GM18502 (cell line): Measurements from ENCODE around the gene CMC1.
A peak's percentile ranks its signal among the peaks of the same experiment; 100 is the strongest.

Experiments used
- ATAC-seq: cut with Tn5 transposase; IDR thresholded peaks from one replicate; pipeline ENCODE4 v1.9.1; 2021; ENCODE audit warnings: mild to moderate bottlenecking; ENCODE audit not compliant: unreplicated experiment, poor library complexity

CMC1 gene

DNA sequence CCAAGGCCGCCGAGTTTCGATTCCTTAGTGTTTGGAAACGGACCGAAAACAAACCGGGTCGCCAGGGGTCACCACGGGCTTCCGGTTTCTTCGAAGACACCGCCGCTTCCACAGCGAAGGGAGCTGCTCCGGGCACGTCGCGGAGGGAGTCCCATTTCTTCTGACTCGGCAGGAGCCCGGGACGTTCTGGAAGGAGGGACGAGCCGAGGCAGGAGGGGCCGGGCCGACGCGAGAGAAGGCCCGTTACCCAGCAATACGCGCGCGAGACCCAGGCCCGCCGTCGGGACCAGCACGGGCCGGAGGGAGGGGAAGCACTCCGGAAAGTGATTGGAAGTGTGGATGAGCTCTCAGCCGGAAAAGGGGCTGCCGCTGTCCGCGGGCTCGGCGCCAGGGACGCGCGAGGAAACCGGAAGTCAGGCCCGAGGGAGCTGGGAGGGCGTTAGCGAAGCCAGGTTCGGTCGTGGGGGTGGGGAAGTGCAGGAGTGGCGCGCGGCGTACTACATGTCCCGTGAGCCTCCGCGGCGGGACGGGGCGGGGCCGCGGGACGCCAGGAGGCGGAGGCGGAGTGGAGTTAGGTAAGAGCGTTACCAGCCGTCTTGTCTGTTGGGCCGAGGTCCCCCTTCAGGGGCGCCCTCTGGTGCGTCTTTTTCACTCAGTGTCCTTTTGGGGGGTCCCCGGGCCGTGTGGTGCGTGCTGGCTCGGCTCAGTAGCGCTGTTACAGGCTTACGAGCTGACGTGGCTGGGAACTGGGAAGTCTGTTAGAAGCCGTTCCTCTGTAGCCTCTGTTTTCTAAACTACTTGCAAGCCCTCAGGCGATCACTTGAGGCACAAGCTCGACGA is 107.4 kb downstream of the CMC1 start, which contains the start of the genes AZI2 and ZCWPW2:
TSS of gene AZI2 (minus strand) at position 196 of the 840 bp plus-strand sequence. CDS start 8,207 bp downstream, outside the sequence.
TSS of gene ZCWPW2 (plus strand) at position 93 of the 840 bp plus-strand sequence. CDS start 64,348 bp downstream, outside the sequence.
- ATAC-seq: peak; percentile 91

DNA sequence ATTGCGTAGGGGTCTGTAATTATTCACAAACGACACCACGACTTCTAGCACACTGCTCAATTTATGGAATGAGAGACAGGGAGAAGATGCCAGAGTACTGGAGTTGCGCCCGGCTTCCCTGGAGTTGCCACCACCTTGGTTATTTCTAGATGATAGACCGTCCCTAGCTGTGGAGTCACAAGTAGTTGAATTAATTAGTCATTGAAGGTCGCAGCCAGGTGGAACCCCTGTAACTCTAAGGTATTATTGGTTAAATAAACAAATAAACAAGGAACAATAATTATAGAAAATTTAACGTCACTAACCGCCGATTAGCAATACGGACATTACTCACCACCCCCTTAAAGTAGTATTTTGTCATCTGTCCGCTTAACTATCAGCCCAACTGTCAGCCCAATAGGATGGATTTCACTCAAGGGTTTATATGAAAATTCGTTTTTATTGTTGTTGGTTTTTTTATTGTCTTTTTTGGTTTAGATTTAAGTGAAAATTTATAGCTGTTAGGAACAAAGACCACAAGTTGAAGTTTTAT is 108.1 kb downstream of the CMC1 start:
- ATAC-seq: no peak
